ENCODE data around the gene GAS2.

DNA sequence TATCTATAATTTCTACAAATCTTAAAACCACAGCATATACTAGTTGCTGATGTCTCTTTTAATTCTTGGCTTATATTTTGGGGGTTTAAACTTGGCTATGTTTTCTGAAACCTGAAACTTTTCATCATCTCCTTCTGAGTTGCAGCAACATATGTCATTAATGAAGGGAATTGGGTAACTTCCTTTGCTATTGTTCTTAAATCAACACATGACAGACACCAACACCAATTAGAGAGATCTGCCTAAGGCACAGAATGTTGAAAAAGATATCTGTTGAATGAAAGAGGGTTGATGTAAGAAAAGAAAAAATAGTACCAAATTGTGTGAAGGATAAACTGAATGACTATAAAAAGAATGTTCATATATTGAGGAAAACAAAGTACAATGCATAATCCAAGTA is 10.3 kb upstream of the GAS2 start:
- TF ChIP-seq, protein P1, sequence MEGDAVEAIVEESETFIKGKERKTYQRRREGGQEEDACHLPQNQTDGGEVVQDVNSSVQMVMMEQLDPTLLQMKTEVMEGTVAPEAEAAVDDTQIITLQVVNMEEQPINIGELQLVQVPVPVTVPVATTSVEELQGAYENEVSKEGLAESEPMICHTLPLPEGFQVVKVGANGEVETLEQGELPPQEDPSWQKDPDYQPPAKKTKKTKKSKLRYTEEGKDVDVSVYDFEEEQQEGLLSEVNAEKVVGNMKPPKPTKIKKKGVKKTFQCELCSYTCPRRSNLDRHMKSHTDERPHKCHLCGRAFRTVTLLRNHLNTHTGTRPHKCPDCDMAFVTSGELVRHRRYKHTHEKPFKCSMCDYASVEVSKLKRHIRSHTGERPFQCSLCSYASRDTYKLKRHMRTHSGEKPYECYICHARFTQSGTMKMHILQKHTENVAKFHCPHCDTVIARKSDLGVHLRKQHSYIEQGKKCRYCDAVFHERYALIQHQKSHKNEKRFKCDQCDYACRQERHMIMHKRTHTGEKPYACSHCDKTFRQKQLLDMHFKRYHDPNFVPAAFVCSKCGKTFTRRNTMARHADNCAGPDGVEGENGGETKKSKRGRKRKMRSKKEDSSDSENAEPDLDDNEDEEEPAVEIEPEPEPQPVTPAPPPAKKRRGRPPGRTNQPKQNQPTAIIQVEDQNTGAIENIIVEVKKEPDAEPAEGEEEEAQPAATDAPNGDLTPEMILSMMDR (IDR thresholded peaks at IDR 0.05), result no peak
- TF ChIP-seq POLR2A (IDR thresholded peaks at IDR 0.05), result no peak
